Mesenchymal stem cell (in vitro differentiated cells and primary cell): ENCODE results near the gene PDE8A.

Experiments
- DNase-seq: peaks from one replicate; pipeline ENCODE4 v3.0.0-alpha.2; 2013
- H2AFZ ChIP-seq: one replicate; pipeline ENCODE4 v1.6.1; 2013; ENCODE audit warnings: low read depth, mild to moderate bottlenecking, control low read depth, inconsistent platforms, low read length, moderate library complexity
- H2AK5ac ChIP-seq: 2 replicates; pipeline ENCODE4 v1.6.1; 2013; ENCODE audit warnings: low read length, moderate library complexity, mild to moderate bottlenecking, inconsistent platforms; ENCODE audit not compliant: severe bottlenecking
- H2BK120ac ChIP-seq: one replicate; pipeline ENCODE4 v1.6.1; 2013; ENCODE audit warnings: low read depth, mild to moderate bottlenecking, inconsistent platforms, low read length, moderate library complexity
- H2BK12ac ChIP-seq, 2 experiments: one replicate each; pipeline ENCODE4 v1.6.1; 2013; ENCODE audit warnings: inconsistent platforms in 2 of 2, low read length in 2 of 2, mild to moderate bottlenecking in 2 of 2, moderate library complexity in 2 of 2, control low read depth in 1 of 2
- H2BK15ac ChIP-seq: one replicate; pipeline ENCODE4 v1.6.1; 2013; ENCODE audit warnings: mild to moderate bottlenecking, low read depth, inconsistent platforms; ENCODE audit not compliant: poor library complexity, severe bottlenecking
- H2BK5ac ChIP-seq: 2 replicates; pipeline ENCODE4 v1.6.1; 2013; ENCODE audit warnings: low read depth, mild to moderate bottlenecking, low read length, control low read depth, inconsistent platforms; ENCODE audit not compliant: poor library complexity, severe bottlenecking
- H3K14ac ChIP-seq, 2 experiments: one replicate each; pipeline ENCODE4 v1.6.1; 2013; ENCODE audit warnings: inconsistent platforms in 2 of 2, low read length in 2 of 2, control low read depth in 1 of 2, mild to moderate bottlenecking in 1 of 2, moderate library complexity in 1 of 2
- H3K18ac ChIP-seq, 2 experiments: one replicate each; pipeline ENCODE4 v1.6.1; 2013; ENCODE audit warnings: inconsistent platforms in 2 of 2, low read length in 2 of 2, control low read depth in 1 of 2, low read depth in 1 of 2, mild to moderate bottlenecking in 1 of 2
- H3K23ac ChIP-seq, 2 experiments: one replicate each; pipeline ENCODE4 v1.6.1; 2013; ENCODE audit warnings: inconsistent platforms in 2 of 2, low read length in 2 of 2, mild to moderate bottlenecking in 2 of 2, moderate library complexity in 2 of 2, control low read depth in 1 of 2
- H3K27ac ChIP-seq: 2 replicates; pipeline ENCODE4 v1.5.1; 2013; ENCODE audit warnings: mild to moderate bottlenecking, moderate library complexity, low read length, control low read depth, inconsistent platforms; ENCODE audit not compliant: poor library complexity, severe bottlenecking
- H3K27me3 ChIP-seq, 2 experiments: 2 replicates each; pipeline versions ENCODE4 v1.6.1 to v1.7.0; 2013; ENCODE audit warnings: low read length in 2 of 2, mild to moderate bottlenecking in 2 of 2, moderate library complexity in 2 of 2, control low read depth in 1 of 2, inconsistent platforms in 1 of 2; ENCODE audit not compliant: control insufficient read depth in 1 of 2, insufficient read depth in 1 of 2
- H3K36me3 ChIP-seq, 2 experiments: 2 replicates each; pipeline versions ENCODE4 v1.6.1 to v1.7.0; 2013; ENCODE audit warnings: low read length in 2 of 2, control low read depth in 1 of 2, inconsistent platforms in 1 of 2, low read depth in 1 of 2, mild to moderate bottlenecking in 1 of 2; ENCODE audit not compliant: insufficient read depth in 2 of 2, control insufficient read depth in 1 of 2
- H3K4ac ChIP-seq, 2 experiments: one replicate each; pipeline ENCODE4 v1.6.1; 2013; ENCODE audit warnings: inconsistent platforms in 2 of 2, low read length in 2 of 2, mild to moderate bottlenecking in 2 of 2, moderate library complexity in 2 of 2, control low read depth in 1 of 2, low read depth in 1 of 2
- H3K4me1 ChIP-seq: 2 replicates; pipeline ENCODE4 v1.6.1; 2013; ENCODE audit warnings: low read depth, low read length, control low read depth; ENCODE audit not compliant: control insufficient read depth, insufficient read depth
- H3K4me2 ChIP-seq: 2 replicates; pipeline ENCODE4 v1.6.1; 2013; ENCODE audit warnings: low read length, mild to moderate bottlenecking, inconsistent platforms; ENCODE audit not compliant: poor library complexity, severe bottlenecking
- H3K4me3 ChIP-seq, 2 experiments: 2 replicates each; pipeline versions ENCODE4 v1.5.1 to v1.7.0; 2013; ENCODE audit warnings: low read length in 2 of 2, mild to moderate bottlenecking in 2 of 2, control low read depth in 1 of 2, low read depth in 1 of 2; ENCODE audit not compliant: insufficient read depth in 1 of 2
- H3K79me1 ChIP-seq: replicated peaks from 2 replicates; pipeline ENCODE4 v1.6.1; 2013; ENCODE audit warnings: mild to moderate bottlenecking, control low read depth, low read length, inconsistent platforms; ENCODE audit not compliant: poor library complexity, severe bottlenecking
- H3K9ac ChIP-seq: 2 replicates; pipeline ENCODE4 v1.7.0; 2013; ENCODE audit warnings: mild to moderate bottlenecking, low read length, moderate library complexity
- H3K9me3 ChIP-seq: 2 replicates; pipeline ENCODE4 v1.7.0; 2013; ENCODE audit warnings: mild to moderate bottlenecking, low read length; ENCODE audit not compliant: control insufficient read depth
- H4K8ac ChIP-seq: one replicate; pipeline ENCODE4 v1.6.1; 2013; ENCODE audit warnings: inconsistent platforms, mild to moderate bottlenecking, low read length, moderate library complexity
- H4K91ac ChIP-seq: one replicate; pipeline ENCODE4 v1.6.1; 2013; ENCODE audit warnings: mild to moderate bottlenecking, low read length, inconsistent platforms
- WGBS: methylation state at CpG from one replicate; pipeline ENCODE4 v1.1.7; 2013; ENCODE audit warnings: mixed read lengths; 5-methylcytosine and 5-hydroxymethylcytosine counted together

The PDE8A gene

DNA sequence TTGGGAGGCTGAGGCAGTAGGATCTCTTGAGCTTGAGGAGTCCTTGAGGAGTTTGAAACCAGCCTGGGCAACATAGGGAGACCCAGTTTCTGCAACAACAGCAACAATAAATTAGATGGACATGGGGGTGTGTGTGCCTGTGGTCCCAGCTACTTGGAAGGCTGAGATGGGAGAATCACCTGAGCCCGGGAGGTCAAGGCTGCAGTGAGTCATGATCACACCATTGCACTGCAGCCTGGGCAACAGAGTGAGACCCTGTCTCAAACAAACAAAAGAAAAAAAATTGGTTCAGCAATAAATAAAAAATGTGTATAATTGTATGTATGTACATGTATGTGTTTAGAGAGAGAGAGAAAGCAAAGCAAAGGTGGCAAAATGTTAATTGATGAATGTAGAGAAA lies 83.1 kb downstream of the PDE8A start:
- Histone ChIP-seq H2BK15ac (no peak overlapping the region), H3K4me1 (peaks cover 2% of the 10 kb centered on the region), H4K91ac (no peak overlapping the region), H3K14ac (no peak overlapping the region), H2BK5ac (no peak overlapping the region), H3K23ac (no peak overlapping the region), H2BK12ac (no peak overlapping the region), H2AFZ (no peak overlapping the region), H3K4me3 (no peak overlapping the region), H2AK5ac (no peak overlapping the region), H3K18ac (peak overlapping the region in 1 of 2 experiments; percentile 21), H3K4ac (no peak overlapping the region), H3K36me3 (peaks cover 0 to 19% of the 10 kb centered on the region in 2 experiments), H3K27ac (no peak overlapping the region), H3K9ac (no peak overlapping the region), H3K4me2 (no peak overlapping the region), H4K8ac (no peak overlapping the region), H3K79me1 (peaks cover 17% of the 10 kb centered on the region), H3K27me3 (no peaks in the 10 kb centered on the region), H2BK120ac (no peak overlapping the region), H3K9me3 (no peaks in the 10 kb centered on the region)
- 100% methylated on average over 1 of the region's 1 CpG for WGBS
- no peak for DNase-seq

DNA sequence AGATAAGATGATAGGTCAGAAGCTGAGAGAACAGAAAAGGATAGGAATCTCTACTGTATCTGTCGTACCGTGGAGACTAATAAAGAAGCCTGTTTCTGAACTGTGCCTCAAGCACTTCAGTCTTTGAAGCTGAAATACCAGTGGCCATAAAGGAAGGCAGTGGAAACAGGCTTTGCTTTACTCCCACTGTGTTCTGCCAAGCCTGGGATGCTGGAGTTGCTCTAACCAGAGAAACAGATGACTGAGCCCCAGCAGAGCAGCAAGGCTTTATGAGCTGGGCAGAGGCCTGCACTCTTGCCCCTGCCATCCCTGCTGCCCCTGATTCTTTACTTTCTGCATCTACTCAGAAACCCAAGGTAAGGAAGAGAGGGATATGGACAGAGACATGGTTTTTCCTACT lies 89.4 kb downstream of the PDE8A start:
- no peak overlapping the region for H3K27ac ChIP-seq
- no peaks in the 10 kb centered on the region for H3K9me3 ChIP-seq
- no peak overlapping the region for H2BK5ac ChIP-seq
- no peak overlapping the region for H2AK5ac ChIP-seq
- no peak overlapping the region for H3K23ac ChIP-seq
- no peak overlapping the region for H4K8ac ChIP-seq
- H2BK120ac ChIP-seq, result no peak overlapping the region
- peaks cover 4% of the 10 kb centered on the region for H3K4me1 ChIP-seq
- no peak overlapping the region for H3K9ac ChIP-seq
- H2BK12ac ChIP-seq, result no peak overlapping the region
- H3K27me3 ChIP-seq, result no peaks in the 10 kb centered on the region
- no peak overlapping the region for H2BK15ac ChIP-seq
- no peak for DNase-seq
- no peak overlapping the region for H4K91ac ChIP-seq
- H2AFZ ChIP-seq, result no peak overlapping the region
- H3K14ac ChIP-seq, result no peak overlapping the region
- no peak overlapping the region for H3K4me3 ChIP-seq
- H3K36me3 ChIP-seq, result peaks cover 3 to 19% of the 10 kb centered on the region in 2 experiments
- WGBS, result 88% methylated on average over 2 of the region's 2 CpGs
- no peak overlapping the region for H3K4me2 ChIP-seq
- peaks cover 6% of the 10 kb centered on the region for H3K79me1 ChIP-seq
- H3K18ac ChIP-seq, result no peak overlapping the region
- H3K4ac ChIP-seq, result no peak overlapping the region

DNA sequence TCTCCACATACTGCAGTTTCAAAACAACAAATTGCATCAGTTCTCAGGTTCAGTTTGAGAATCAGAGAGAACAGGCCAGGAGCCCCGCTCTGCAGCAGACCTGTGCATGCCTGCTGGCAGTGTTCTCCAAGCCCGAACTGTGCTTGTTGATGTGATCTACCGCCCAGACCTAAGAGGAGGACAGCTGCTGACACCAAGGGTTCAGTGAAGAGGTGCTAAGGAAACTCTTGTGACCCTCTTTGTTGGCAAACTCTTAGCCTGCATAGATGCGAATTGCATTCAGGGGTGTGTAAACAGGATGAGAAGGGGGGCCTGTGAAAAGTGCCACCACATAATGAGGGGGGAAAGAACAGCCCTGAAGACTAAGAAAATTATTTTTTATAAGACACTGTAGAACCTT lies 89.8 kb downstream of the PDE8A start:
- Histone ChIP-seq H3K9me3 (no peaks in the 10 kb centered on the region), H3K14ac (no peak overlapping the region), H3K79me1 (peaks cover 6% of the 10 kb centered on the region), H2BK15ac (no peak overlapping the region), H2AK5ac (no peak overlapping the region), H3K18ac (no peak overlapping the region), H2BK12ac (no peak overlapping the region), H2BK5ac (no peak overlapping the region), H4K8ac (no peak overlapping the region), H3K4me1 (peaks cover 4% of the 10 kb centered on the region), H3K9ac (no peak overlapping the region), H4K91ac (no peak overlapping the region), H3K4me2 (no peak overlapping the region), H3K27me3 (no peaks in the 10 kb centered on the region), H3K23ac (no peak overlapping the region), H3K36me3 (peaks cover 3 to 19% of the 10 kb centered on the region in 2 experiments), H2BK120ac (no peak overlapping the region), H3K27ac (no peak overlapping the region), H3K4me3 (no peak overlapping the region), H3K4ac (no peak overlapping the region), H2AFZ (no peak overlapping the region)
- 93% methylated on average over 4 of the region's 4 CpGs for WGBS
- DNase-seq, result no peak

DNA sequence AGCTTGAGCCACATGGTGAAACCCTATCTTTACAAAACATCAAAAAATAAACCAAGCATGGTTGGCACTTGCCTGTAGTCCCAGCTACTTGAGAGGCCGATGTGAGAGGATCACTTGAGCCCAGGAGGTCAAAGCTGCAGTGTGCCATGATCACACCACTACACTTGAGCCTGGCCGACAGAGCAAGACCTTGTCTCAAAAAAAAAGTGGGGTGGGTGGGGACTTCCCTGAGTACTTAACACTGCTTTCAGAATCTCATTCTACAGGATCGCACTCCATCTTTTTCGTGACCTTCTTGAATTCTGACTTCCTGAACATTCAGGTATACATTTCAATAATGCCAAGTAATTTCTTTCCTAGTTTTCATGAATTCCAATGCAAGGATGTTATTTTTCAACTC lies 91.3 kb downstream of the PDE8A start:
- Histone ChIP-seq H3K79me1 (peaks cover 5% of the 10 kb centered on the region), H3K18ac (no peak overlapping the region), H3K9me3 (no peaks in the 10 kb centered on the region), H3K4me2 (no peak overlapping the region), H2AK5ac (no peak overlapping the region), H3K4ac (no peak overlapping the region), H3K14ac (no peak overlapping the region), H2AFZ (no peak overlapping the region), H2BK12ac (no peak overlapping the region), H2BK120ac (no peak overlapping the region), H3K9ac (no peak overlapping the region), H4K91ac (no peak overlapping the region), H3K27me3 (no peaks in the 10 kb centered on the region), H3K23ac (no peak overlapping the region), H2BK15ac (no peak overlapping the region), H2BK5ac (no peak overlapping the region), H3K4me3 (no peak overlapping the region), H3K4me1 (peaks cover 4% of the 10 kb centered on the region), H3K27ac (no peak overlapping the region), H4K8ac (no peak overlapping the region), H3K36me3 (peaks cover 3 to 12% of the 10 kb centered on the region in 2 experiments)
- WGBS, result 90% methylated on average over 4 of the region's 4 CpGs
- DNase-seq, result no peak
